CD14-positive monocyte (primary cell): ENCODE data around the gene STIM1. TPM values are rescaled to one million over a fixed set of nuclear protein-coding genes. Genes with fewer than 3 reads are reported as not detected.

Experiments
- DNase-seq, 3 donors: peaks; one replicate each; pipeline ENCODE4 v3.0.0-alpha.2; 2011 to 2022
- H2AFZ ChIP-seq: 2 replicates; pipeline ENCODE4 v1.6.0; 2012; ENCODE audit warnings: mild to moderate bottlenecking, low read depth, low read length, inconsistent platforms; ENCODE audit not compliant: insufficient read depth, poor library complexity, severe bottlenecking
- H3K27ac ChIP-seq, 2 donors: 1 replicate in 1 of 2; 2 replicates in 1 of 2; pipeline ENCODE4 v1.5.1; 2012 to 2013; ENCODE audit warnings: low read length in 2 of 2, control low read depth in 1 of 2, inconsistent platforms in 1 of 2, low read depth in 1 of 2, mild to moderate bottlenecking in 1 of 2
- H3K27me3 ChIP-seq, 2 donors: one replicate each; pipeline versions ENCODE4 v1.6.0 to v1.6.1; 2011 to 2013; ENCODE audit warnings: low read length in 2 of 2; ENCODE audit not compliant: control insufficient read depth in 2 of 2, insufficient read depth in 2 of 2
- H3K36me3 ChIP-seq, 2 donors: replicated peaks in 1 of 2; 1 replicate in 1 of 2; 2 replicates in 1 of 2; pipeline versions ENCODE4 v1.5.1 to v1.6.1; 2012 to 2013; ENCODE audit warnings: low read length in 2 of 2, control low read depth in 1 of 2, inconsistent platforms in 1 of 2, mild to moderate bottlenecking in 1 of 2; ENCODE audit not compliant: insufficient read depth in 2 of 2, control insufficient read depth in 1 of 2
- H3K4me1 ChIP-seq, 2 donors: 1 replicate in 1 of 2; 2 replicates in 1 of 2; pipeline versions ENCODE4 v1.5.1 to v1.6.1; 2012 to 2013; ENCODE audit warnings: low read length in 2 of 2, control low read depth in 1 of 2, inconsistent platforms in 1 of 2, mild to moderate bottlenecking in 1 of 2, moderate library complexity in 1 of 2; ENCODE audit not compliant: insufficient read depth in 2 of 2, control insufficient read depth in 1 of 2
- H3K4me2 ChIP-seq: replicated peaks from 2 replicates; pipeline ENCODE3; 2012; ENCODE audit warnings: low read length, moderate library complexity, mild to moderate bottlenecking; ENCODE audit not compliant: poor library complexity, severe bottlenecking; ENCODE audit errors: extremely low read depth
- H3K4me3 ChIP-seq, 3 experiments: fragments of 200-600 bp in 1 of 3; sonication (generic) in 1 of 3; replicated peaks in 1 of 3; 1 replicate in 2 of 3; 2 replicates in 1 of 3; pipeline ENCODE4 v1.5.1; 2011 to 2013; ENCODE audit warnings: low read length in 3 of 3, mild to moderate bottlenecking in 3 of 3, control low read depth in 2 of 3, low read depth in 2 of 3, inconsistent platforms in 1 of 3, moderate library complexity in 1 of 3
- H3K79me2 ChIP-seq: 2 replicates; pipeline ENCODE4 v1.6.0; 2012; ENCODE audit warnings: mild to moderate bottlenecking, control low read depth, inconsistent platforms, low read length, moderate library complexity; ENCODE audit not compliant: insufficient read depth
- H3K9ac ChIP-seq: 2 replicates; pipeline ENCODE4 v1.6.0; 2017; ENCODE audit warnings: low read length, mild to moderate bottlenecking; ENCODE audit not compliant: insufficient read depth, poor library complexity, severe bottlenecking
- H3K9me3 ChIP-seq, 2 donors: replicated peaks in 1 of 2; 1 replicate in 1 of 2; 2 replicates in 1 of 2; pipeline versions ENCODE4 v1.5.1 to v1.6.1; 2012 to 2013; ENCODE audit warnings: low read length in 2 of 2, control low read depth in 1 of 2; ENCODE audit not compliant: control insufficient read depth in 1 of 2, insufficient read depth in 1 of 2
- H4K20me1 ChIP-seq: 2 replicates; pipeline ENCODE4 v1.6.0; 2012; ENCODE audit warnings: mild to moderate bottlenecking, low read length, control low read depth, moderate library complexity; ENCODE audit not compliant: insufficient read depth
- H3K27ac Mint-ChIP-seq, 7 donors: one replicate each; pipeline ENCODE4 v1.8.0; 2020; ENCODE audit warnings: mild to moderate bottlenecking in 7 of 7, mixed read lengths in 7 of 7, moderate library complexity in 6 of 7, inconsistent platforms in 2 of 7
- H3K27me3 Mint-ChIP-seq, 3 donors: one replicate each; pipeline ENCODE4 v1.8.0; 2021 to 2022; ENCODE audit warnings: low read depth in 3 of 3, mild to moderate bottlenecking in 3 of 3, mixed read lengths in 3 of 3, moderate library complexity in 3 of 3, inconsistent platforms in 1 of 3
- H3K36me3 Mint-ChIP-seq, 2 donors: one replicate each; pipeline ENCODE4 v1.8.0; 2020; ENCODE audit warnings: mixed read lengths in 2 of 2, inconsistent platforms in 1 of 2, mild to moderate bottlenecking in 1 of 2
- H3K4me1 Mint-ChIP-seq: one replicate; pipeline ENCODE4 v1.8.0; 2020; ENCODE audit warnings: mild to moderate bottlenecking, mixed read lengths
- H3K4me3 Mint-ChIP-seq, 2 donors: one replicate each; pipeline ENCODE4 v1.8.0; 2020; ENCODE audit warnings: mild to moderate bottlenecking in 2 of 2, mixed read lengths in 2 of 2, moderate library complexity in 1 of 2
- H3K9me3 Mint-ChIP-seq, 7 donors: one replicate each; pipeline ENCODE4 v1.8.0; 2020 to 2022; ENCODE audit warnings: mixed read lengths in 7 of 7, mild to moderate bottlenecking in 6 of 7, moderate library complexity in 6 of 7, inconsistent platforms in 2 of 7
- WGBS: methylation state at CpG from one replicate; pipeline ENCODE4 v1.1.5; 2013; ENCODE audit warnings: missing lambda C conversion rate; ENCODE audit not compliant: insufficient coverage; 5-methylcytosine and 5-hydroxymethylcytosine counted together
- intact Hi-C, 2 donors: fragments of 100-400 bp; cut with micrococcal nuclease; formaldehyde crosslinking; loops; one replicate each; pipeline versions ENCODE4 v1.15.0 to v1.15.1; 2023
- polyA plus RNA-seq, 3 donors: library from polyadenylated mRNA; depleted of rRNA in 1 of 3; unstranded in 2 of 3; stranded (reverse) in 1 of 3; fragments of 300-500 nt in 2 of 3; fragments of >200 nt in 1 of 3; fragmentation: Illumina TruSeq in 2 of 3; gene quantifications; 1 replicate in 2 of 3; 2 replicates in 1 of 3; pipeline ENCODE4 v1.2.3, GENCODE V29; 2012 to 2021
- TF ChIP-seq, protein P1 (sequence below): fragments of 200-600 bp; IDR thresholded peaks from one replicate; pipeline ENCODE4 v1.8.0; 2022; ENCODE audit warnings: antibody characterized with exemption, mild to moderate bottlenecking

Gene STIM1
- polyA plus RNA-seq, 3 donors = 14.0 to 68.6 (median 21.0) TPM

DNA sequence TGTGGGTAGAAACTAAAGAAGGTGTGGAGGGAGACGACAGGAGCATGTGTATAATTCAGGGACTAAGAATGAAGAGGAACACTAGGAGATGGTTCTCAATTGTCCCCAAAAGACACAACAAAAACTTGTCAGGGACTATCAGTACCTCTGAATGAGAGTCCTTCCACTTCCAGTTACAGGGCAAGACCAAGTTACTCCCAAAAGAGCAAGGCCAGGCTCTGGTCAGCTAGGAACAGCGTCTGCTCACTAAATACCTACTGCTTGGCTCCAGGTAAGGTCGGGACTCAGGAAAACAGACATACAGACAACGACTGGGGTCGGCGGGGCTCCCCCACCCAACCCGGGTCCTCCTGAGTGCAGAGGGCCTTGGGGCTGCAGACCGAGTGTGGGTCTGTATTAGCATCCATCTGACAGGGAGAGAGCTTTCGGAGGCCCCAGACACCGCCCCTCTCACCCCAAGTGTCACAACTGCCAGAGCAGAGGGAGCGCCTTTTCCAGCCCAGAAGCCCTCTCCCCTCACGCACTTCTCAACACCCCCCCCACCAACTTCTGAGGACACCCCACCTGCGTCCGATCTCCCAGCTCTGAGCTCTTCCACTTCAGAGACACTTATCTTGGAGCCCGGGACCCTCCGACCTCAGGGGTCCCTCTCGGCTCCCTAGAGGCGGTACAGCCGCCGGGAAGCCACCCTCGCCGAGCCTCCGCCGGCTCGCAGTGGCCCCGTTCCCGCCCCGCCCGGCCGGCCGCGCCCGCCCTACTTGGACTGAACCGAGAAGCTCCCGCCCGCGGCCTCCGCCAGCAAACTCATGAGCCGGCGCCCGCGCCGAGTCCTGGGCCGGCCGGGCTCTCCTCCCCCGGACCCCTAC lies 15.2 kb upstream of the STIM1 start:
- Histone ChIP-seq H3K4me3 (peak overlapping the region; percentile 96 to 100 (median 99)), H3K9ac (peak overlapping the region; percentile 96), H3K9me3 (no peaks in the 10 kb centered on the region), H2AFZ (no peak overlapping the region), H3K79me2 (peaks cover 69% of the 10 kb centered on the region), H3K27me3 (no peaks in the 10 kb centered on the region), H3K4me1 (peaks cover 44 to 53% of the 10 kb centered on the region in 2 donors), H3K36me3 (no peaks in the 10 kb centered on the region), H3K27ac (peak overlapping the region; percentile 87 to 97), H3K4me2 (peak overlapping the region; percentile 96), H4K20me1 (peaks cover 54% of the 10 kb centered on the region)
- peak in 1 of 3 donors; percentile 19 for DNase-seq
- intact Hi-C loops = no loop called here
- TF ChIP-seq, protein P1, sequence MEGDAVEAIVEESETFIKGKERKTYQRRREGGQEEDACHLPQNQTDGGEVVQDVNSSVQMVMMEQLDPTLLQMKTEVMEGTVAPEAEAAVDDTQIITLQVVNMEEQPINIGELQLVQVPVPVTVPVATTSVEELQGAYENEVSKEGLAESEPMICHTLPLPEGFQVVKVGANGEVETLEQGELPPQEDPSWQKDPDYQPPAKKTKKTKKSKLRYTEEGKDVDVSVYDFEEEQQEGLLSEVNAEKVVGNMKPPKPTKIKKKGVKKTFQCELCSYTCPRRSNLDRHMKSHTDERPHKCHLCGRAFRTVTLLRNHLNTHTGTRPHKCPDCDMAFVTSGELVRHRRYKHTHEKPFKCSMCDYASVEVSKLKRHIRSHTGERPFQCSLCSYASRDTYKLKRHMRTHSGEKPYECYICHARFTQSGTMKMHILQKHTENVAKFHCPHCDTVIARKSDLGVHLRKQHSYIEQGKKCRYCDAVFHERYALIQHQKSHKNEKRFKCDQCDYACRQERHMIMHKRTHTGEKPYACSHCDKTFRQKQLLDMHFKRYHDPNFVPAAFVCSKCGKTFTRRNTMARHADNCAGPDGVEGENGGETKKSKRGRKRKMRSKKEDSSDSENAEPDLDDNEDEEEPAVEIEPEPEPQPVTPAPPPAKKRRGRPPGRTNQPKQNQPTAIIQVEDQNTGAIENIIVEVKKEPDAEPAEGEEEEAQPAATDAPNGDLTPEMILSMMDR = no peak
- peak overlapping the region; percentile 92 to 98 (median 96) for H3K27ac Mint-ChIP-seq
- H3K9me3 Mint-ChIP-seq = peaks cover 0 to 2% (median 0%) of the 10 kb centered on the region in 7 donors
- 0% methylated on average over 35 of the region's 46 CpGs for WGBS
- H3K4me3 Mint-ChIP-seq = peak overlapping the region; percentile 96 to 98
- peaks cover 0 to 2% (median 0%) of the 10 kb centered on the region in 3 donors for H3K27me3 Mint-ChIP-seq
- H3K4me1 Mint-ChIP-seq = peaks cover 53% of the 10 kb centered on the region
- H3K36me3 Mint-ChIP-seq = peaks cover 15 to 20% of the 10 kb centered on the region in 2 donors

GRCh38 chr11:3840870-3841425 lies 14.5 kb upstream of the STIM1 start, which contains the start of gene RHOG:
RHOG (minus strand) TSS chr11:3840959; CDS start chr11:3828138, 12,821 bp downstream.
- Histone ChIP-seq H3K9me3 (no peaks in the 10 kb centered on the region), H3K27ac (peak within 1 kb of the TSS; percentile 89 to 97), H3K27me3 (no peaks in the 10 kb centered on the region), H4K20me1 (peaks cover 47% of the 10 kb centered on the region), H3K79me2 (peaks cover 61% of the 10 kb centered on the region), H3K9ac (peak within 1 kb of the TSS; percentile 96), H3K4me2 (peak within 1 kb of the TSS; percentile 96), H3K4me1 (peaks cover 37 to 46% of the 10 kb centered on the region in 2 donors), H2AFZ (peak within 1 kb of the TSS; percentile 64), H3K36me3 (no peaks in the 10 kb centered on the region), H3K4me3 (peak within 1 kb of the TSS; percentile 96 to 100 (median 99))
- Mint-ChIP-seq H3K36me3 (peaks cover 10 to 12% of the 10 kb centered on the region in 2 donors), H3K9me3 (peaks cover 0 to 3% (median 0%) of the 10 kb centered on the region in 7 donors), H3K4me3 (peak within 1 kb of the TSS; percentile 96 to 98), H3K27ac (peak within 1 kb of the TSS; percentile 95 to 98 (median 97)), H3K27me3 (peaks cover 0 to 2% (median 0%) of the 10 kb centered on the region in 3 donors), H3K4me1 (peaks cover 46% of the 10 kb centered on the region)
- DNase-seq = peak; percentile 66 to 84 (median 83)
- intact Hi-C loops = no loop called here
- 0% methylated on average over 17 of the region's 42 CpGs for WGBS
- TF ChIP-seq, protein P1 = no peak
